Esophagus squamous epithelium (tissue), 4 donors: ENCODE data around the gene SLC26A11.

Experiments
- CTCF ChIP-seq, 6 experiments: fragments of 450-650 bp in 4 of 6; fragments of 200-600 bp in 2 of 6; sonication (generic) in 2 of 6; IDR thresholded peaks; one replicate each; pipeline ENCODE4 v1.5.1; 2016 to 2019; ENCODE audit warnings: antibody characterized with exemption in 6 of 6, mild to moderate bottlenecking in 4 of 6, moderate library complexity in 4 of 6
- POLR2A ChIP-seq, 4 donors: fragments of 450-650 bp; IDR thresholded peaks; one replicate each; pipeline ENCODE4 v1.6.1; 2017; ENCODE audit warnings: antibody characterized with exemption in 4 of 4, mild to moderate bottlenecking in 4 of 4, moderate library complexity in 3 of 4

GRCh38 chr17:80289616-80290015 lies 69.4 kb downstream of the SLC26A11 start:
- TF ChIP-seq CTCF (IDR thresholded peaks at IDR 0.05) (no peak), POLR2A (IDR thresholded peaks at IDR 0.05) (no peak)
